ENCODE data around the gene EFNA5.

EFNA5 gene

GRCh38 chr5:107404595-107405374 is 266.0 kb downstream of the EFNA5 start:
- TF ChIP-seq, protein P1, sequence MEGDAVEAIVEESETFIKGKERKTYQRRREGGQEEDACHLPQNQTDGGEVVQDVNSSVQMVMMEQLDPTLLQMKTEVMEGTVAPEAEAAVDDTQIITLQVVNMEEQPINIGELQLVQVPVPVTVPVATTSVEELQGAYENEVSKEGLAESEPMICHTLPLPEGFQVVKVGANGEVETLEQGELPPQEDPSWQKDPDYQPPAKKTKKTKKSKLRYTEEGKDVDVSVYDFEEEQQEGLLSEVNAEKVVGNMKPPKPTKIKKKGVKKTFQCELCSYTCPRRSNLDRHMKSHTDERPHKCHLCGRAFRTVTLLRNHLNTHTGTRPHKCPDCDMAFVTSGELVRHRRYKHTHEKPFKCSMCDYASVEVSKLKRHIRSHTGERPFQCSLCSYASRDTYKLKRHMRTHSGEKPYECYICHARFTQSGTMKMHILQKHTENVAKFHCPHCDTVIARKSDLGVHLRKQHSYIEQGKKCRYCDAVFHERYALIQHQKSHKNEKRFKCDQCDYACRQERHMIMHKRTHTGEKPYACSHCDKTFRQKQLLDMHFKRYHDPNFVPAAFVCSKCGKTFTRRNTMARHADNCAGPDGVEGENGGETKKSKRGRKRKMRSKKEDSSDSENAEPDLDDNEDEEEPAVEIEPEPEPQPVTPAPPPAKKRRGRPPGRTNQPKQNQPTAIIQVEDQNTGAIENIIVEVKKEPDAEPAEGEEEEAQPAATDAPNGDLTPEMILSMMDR (IDR thresholded peaks at IDR 0.05; ENCODE audit: low read length, missing control alignments): no peak
- DNase-seq (ENCODE audit: low read depth): no peak

GRCh38 chr5:107403228-107403953 is 267.3 kb downstream of the EFNA5 start:
- H3K4me3 ChIP-seq (replicated peaks; ENCODE audit: low read depth, low read length): no peak overlapping the region
- TF ChIP-seq, protein P1 (IDR thresholded peaks at IDR 0.05; ENCODE audit: low read length, missing control alignments): no peak
- no peak for DNase-seq (ENCODE audit: low read depth)

More at GRCh38 chr5:107404595-107405374, 266.0 kb downstream of the EFNA5 start:
- H3K4me3 ChIP-seq (replicated peaks; ENCODE audit: low read depth, low read length): no peak overlapping the region

- TF ChIP-seq, protein P1 (IDR thresholded peaks at IDR 0.05; ENCODE audit: low read length, missing control alignments): no peak
- no peak for DNase-seq (ENCODE audit: low read depth)
- H3K4me3 ChIP-seq (replicated peaks; ENCODE audit: low read depth, low read length): no peak overlapping the region
Observed at GRCh38 chr5:107402434-107403227, 268.1 kb downstream of the EFNA5 start.

GRCh38 chr5:107401470-107402122 is 269.1 kb downstream of the EFNA5 start:
- no peak for DNase-seq (ENCODE audit: low read depth)
- no peak overlapping the region for H3K4me3 ChIP-seq (replicated peaks; ENCODE audit: low read depth, low read length)
- TF ChIP-seq, protein P1 (IDR thresholded peaks at IDR 0.05; ENCODE audit: low read length, missing control alignments): no peak

DNA sequence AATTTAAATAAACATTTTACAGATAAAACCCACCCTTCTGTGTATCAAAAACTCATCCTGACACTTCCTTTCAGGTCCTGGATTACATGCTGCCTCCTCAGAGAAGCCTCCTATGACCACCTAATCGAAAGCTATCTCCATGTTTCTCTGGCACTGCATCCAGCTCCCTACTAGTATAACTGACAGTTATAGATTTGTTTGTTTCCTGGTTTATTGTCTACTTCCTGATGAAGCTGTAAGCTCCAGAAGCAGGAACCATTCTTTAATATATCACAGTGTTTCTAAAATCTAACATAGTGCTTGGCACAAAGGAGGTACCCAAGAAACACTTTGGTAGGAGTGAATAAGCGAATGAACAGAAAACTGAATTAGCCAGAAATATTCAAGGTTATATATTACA is 270.4 kb downstream of the EFNA5 start:
- H3K4me3 ChIP-seq (replicated peaks; ENCODE audit: low read depth, low read length): no peak overlapping the region
- no peak for DNase-seq (ENCODE audit: low read depth)
- TF ChIP-seq, protein P1 (IDR thresholded peaks at IDR 0.05; ENCODE audit: low read length, missing control alignments): no peak

- no peak for DNase-seq (ENCODE audit: low read depth)
- TF ChIP-seq, protein P1 (IDR thresholded peaks at IDR 0.05; ENCODE audit: low read length, missing control alignments): no peak
Observed at GRCh38 chr5:107398703-107399102, 272.0 kb downstream of the EFNA5 start.

More at GRCh38 chr5:107398703-107399102, 272.0 kb downstream of the EFNA5 start:
- H3K4me3 ChIP-seq (replicated peaks; ENCODE audit: low read depth, low read length): no peak overlapping the region
